ENCODE measurements around the gene TRIAP1.
"Not testable (repeated sequence)": the region's sequence is repeated elsewhere in the genome, so short reads cannot be mapped to it uniquely, and the experiment has no call there.

TRIAP1 gene

GRCh38 chr12:120445911-120446843, at the start of gene TRIAP1, which contains the start of gene GATC:
Gene TRIAP1, minus strand, starts transcription at chr12:120446384. Its CDS starts 12 bp downstream, at chr12:120446372.
Gene GATC, plus strand, starts transcription at chr12:120446444. Its CDS starts 37 bp downstream, at chr12:120446481.
- peak; percentile 95 for DNase-seq

- DNase-seq, result no peak
Observed at GRCh38 chr12:120495186-120495730, 49.1 kb upstream of the TRIAP1 start.

- no peak for DNase-seq
Observed at GRCh38 chr12:120490833-120491512, 44.8 kb upstream of the TRIAP1 start.

GRCh38 chr12:120490325-120490724, 44.1 kb upstream of the TRIAP1 start:
- no peak for DNase-seq

GRCh38 chr12:120489018-120489417, 42.8 kb upstream of the TRIAP1 start:
- no peak for DNase-seq

- DNase-seq, result no peak
Observed at GRCh38 chr12:120488057-120488640, 42.0 kb upstream of the TRIAP1 start.

GRCh38 chr12:120487552-120487951, 41.4 kb upstream of the TRIAP1 start:
- DNase-seq, result not testable (repeated sequence)

GRCh38 chr12:120485961-120486881, 40.0 kb upstream of the TRIAP1 start:
- no peak for DNase-seq

GRCh38 chr12:120483621-120484020, 37.4 kb upstream of the TRIAP1 start:
- no peak for DNase-seq

GRCh38 chr12:120481022-120481767, 35.0 kb upstream of the TRIAP1 start:
- DNase-seq, result no peak

- DNase-seq, result no peak
Observed at GRCh38 chr12:120480211-120480610, 34.0 kb upstream of the TRIAP1 start.

GRCh38 chr12:120479458-120479857, 33.3 kb upstream of the TRIAP1 start:
- no peak for DNase-seq

GRCh38 chr12:120475643-120476042, 29.5 kb upstream of the TRIAP1 start:
- no peak for DNase-seq

GRCh38 chr12:120474616-120474960, 28.4 kb upstream of the TRIAP1 start:
- no peak for DNase-seq

- DNase-seq, result no peak
Observed at GRCh38 chr12:120473807-120474615, 27.8 kb upstream of the TRIAP1 start.

GRCh38 chr12:120472521-120472920, 26.3 kb upstream of the TRIAP1 start:
- no peak for DNase-seq

GRCh38 chr12:120470150-120470784, 24.1 kb upstream of the TRIAP1 start:
- DNase-seq, result no peak

GRCh38 chr12:120469450-120470149, 23.4 kb upstream of the TRIAP1 start, which contains the start of gene SRSF9:
Gene SRSF9, minus strand, starts transcription at chr12:120469748. Its CDS starts 139 bp downstream, at chr12:120469609.
- DNase-seq, result peak; percentile 96

- no peak for DNase-seq
Observed at GRCh38 chr12:120468821-120469449, 22.8 kb upstream of the TRIAP1 start.
